B cell (primary cell): ENCODE data around the gene CABLES1. TPM values are rescaled to one million over a fixed set of nuclear protein-coding genes. Genes with fewer than 3 reads are reported as not detected.

Experiments
- ATAC-seq: fragments of 200-7000 bp; cut with Tn5 transposase; one replicate; pipeline ENCODE4 v1.10.0; 2021; ENCODE audit warnings: low read depth, mild to moderate bottlenecking, moderate number of reproducible peaks, moderate library complexity
- CTCF ChIA-PET: fragments of 350-600 bp; sonication (Branson Sonifier 250); formaldehyde crosslinking; loops from one replicate; lab custom pipeline; 2021; ENCODE audit warnings: antibody characterized with exemption, inconsistent platforms; lab: Charles Lee
- POLR2A ChIA-PET: fragments of 350-600 bp; sonication (Branson Sonifier 250); formaldehyde crosslinking; loops from one replicate; lab custom pipeline; 2021; ENCODE audit warnings: antibody characterized with exemption; lab: Charles Lee
- DNase-seq: peaks from one replicate; pipeline ENCODE4 v3.0.0; 2013
- H2AFZ ChIP-seq: 2 replicates; pipeline ENCODE4 v1.6.1; 2012; ENCODE audit warnings: mild to moderate bottlenecking, low read depth, low read length; ENCODE audit not compliant: insufficient read depth, poor library complexity, severe bottlenecking
- H3K27ac ChIP-seq, 2 donors: 1 replicate in 1 of 2; 2 replicates in 1 of 2; pipeline ENCODE4 v1.5.1; 2012 to 2013; ENCODE audit warnings: low read length in 2 of 2, mild to moderate bottlenecking in 2 of 2, moderate library complexity in 1 of 2
- H3K27me3 ChIP-seq, 4 experiments: fragments of 200-600 bp in 1 of 4; sonication (generic) in 1 of 4; replicated peaks in 1 of 4; 1 replicate in 2 of 4; 2 replicates in 2 of 4; pipeline versions ENCODE4 v1.6.1 to v1.7.0; 2013 to 2016; ENCODE audit warnings: low read length in 3 of 4, mild to moderate bottlenecking in 2 of 4, mixed read lengths in 1 of 4, moderate library complexity in 1 of 4; ENCODE audit not compliant: insufficient read depth in 4 of 4, control insufficient read depth in 3 of 4; ENCODE audit errors: control extremely low read depth in 1 of 4
- H3K36me3 ChIP-seq, 2 experiments: replicated peaks in 1 of 2; 1 replicate in 1 of 2; 2 replicates in 1 of 2; pipeline versions ENCODE4 v1.6.1 to v1.7.1; 2013; ENCODE audit warnings: low read length in 1 of 2; ENCODE audit not compliant: insufficient read depth in 2 of 2, control insufficient read depth in 1 of 2; ENCODE audit errors: control extremely low read depth in 1 of 2, extremely low read depth in 1 of 2
- H3K4me1 ChIP-seq, 2 donors: fragments of 200-600 bp in 1 of 2; sonication (generic) in 1 of 2; 1 replicate in 1 of 2; 2 replicates in 1 of 2; pipeline versions ENCODE4 v1.5.1 to v1.6.1; 2013 to 2017; ENCODE audit warnings: low read length in 2 of 2; ENCODE audit not compliant: control insufficient read depth in 2 of 2, insufficient read depth in 2 of 2
- H3K4me2 ChIP-seq: replicated peaks from 2 replicates; pipeline ENCODE3; 2012; ENCODE audit warnings: mild to moderate bottlenecking, low read depth, low read length; ENCODE audit not compliant: poor library complexity, severe bottlenecking
- H3K4me3 ChIP-seq, 5 experiments: fragments of 200-600 bp in 1 of 5; sonication (generic) in 1 of 5; 1 replicate in 3 of 5; 2 replicates in 2 of 5; pipeline versions ENCODE4 v1.5.1 to v1.7.0; 2011 to 2016; ENCODE audit warnings: low read length in 4 of 5, mild to moderate bottlenecking in 4 of 5, low read depth in 2 of 5, control low read depth in 1 of 5, moderate library complexity in 1 of 5; ENCODE audit not compliant: insufficient read depth in 1 of 5; ENCODE audit errors: control extremely low read depth in 1 of 5, extremely low read depth in 1 of 5
- H3K79me2 ChIP-seq: fragments of 200-600 bp; sonication (generic); one replicate; pipeline ENCODE4 v1.6.0; 2016; ENCODE audit warnings: low read length; ENCODE audit not compliant: control insufficient read depth, insufficient read depth
- H3K9ac ChIP-seq: fragments of 200-600 bp; sonication (generic); 2 replicates; pipeline ENCODE4 v1.6.1; 2017; ENCODE audit warnings: mild to moderate bottlenecking, low read length, moderate library complexity
- H3K9me3 ChIP-seq, 3 donors: one replicate each; pipeline versions ENCODE4 v1.6.1 to v1.7.1; 2013; ENCODE audit warnings: low read length in 2 of 3; ENCODE audit not compliant: control insufficient read depth in 2 of 3, insufficient read depth in 1 of 3; ENCODE audit errors: control extremely low read depth in 1 of 3
- H4K20me1 ChIP-seq: 2 replicates; pipeline ENCODE4 v1.6.0; 2012; ENCODE audit warnings: mild to moderate bottlenecking, low read length; ENCODE audit not compliant: insufficient read depth, control insufficient read depth, poor library complexity, severe bottlenecking
- H3K27ac Mint-ChIP-seq: one replicate; pipeline ENCODE4 v1.8.0; 2021; ENCODE audit warnings: mixed read lengths
- H3K27me3 Mint-ChIP-seq: one replicate; pipeline ENCODE4 v1.8.0; 2021; ENCODE audit warnings: mixed read lengths
- H3K4me1 Mint-ChIP-seq: one replicate; pipeline ENCODE4 v1.8.0; 2021; ENCODE audit warnings: mixed read lengths
- H3K4me3 Mint-ChIP-seq: one replicate; pipeline ENCODE4 v1.8.0; 2021; ENCODE audit warnings: mixed read lengths
- H3K9me3 Mint-ChIP-seq: one replicate; pipeline ENCODE4 v1.8.0; 2022; ENCODE audit warnings: mixed read lengths; ENCODE audit not compliant: insufficient read depth
- CTCF ChIP-seq: fragments of 200-600 bp; IDR thresholded peaks from one replicate; pipeline ENCODE4 v1.8.0; 2022; ENCODE audit warnings: antibody characterized with exemption, mild to moderate bottlenecking
- EZH2 ChIP-seq: IDR thresholded peaks from 2 replicates; pipeline ENCODE4 v1.6.1; 2012; ENCODE audit warnings: borderline replicate concordance, low read depth, mild to moderate bottlenecking, moderate library complexity, low read length; ENCODE audit not compliant: insufficient read depth, poor library complexity, severe bottlenecking
- WGBS: methylation state at CpG from one replicate; pipeline ENCODE4 v1.1.5; 2013; ENCODE audit warnings: missing lambda C conversion rate; ENCODE audit not compliant: insufficient coverage; 5-methylcytosine and 5-hydroxymethylcytosine counted together
- intact Hi-C: fragments of 100-400 bp; cut with micrococcal nuclease; formaldehyde crosslinking; loops from one replicate; pipeline ENCODE4 v1.10.0; 2022
- polyA plus RNA-seq: library from polyadenylated mRNA; depleted of rRNA; stranded (reverse); fragments of >200 nt; gene quantifications from 2 replicates; pipeline ENCODE4 v1.2.3, GENCODE V29; 2012
- total RNA-seq, 2 donors: library from RNA; stranded (reverse); fragments of 120-200 nt in 1 of 2; gene quantifications; 1 replicate in 1 of 2; 2 replicates in 1 of 2; pipeline versions ENCODE4 v1.2.3 to v1.2.4, GENCODE V29; 2013 to 2022

The CABLES1 gene
- total and polyA plus RNA-seq, 2 donors (not counting 1 experiment from before 2014, with no cell fraction given), result 0.30 to 56.3 TPM

- WGBS, result 7% methylated on average over 3 of the region's 7 CpGs
- Histone ChIP-seq H2AFZ (no peak overlapping the region), H3K9me3 (peaks cover 0 to 4% (median 0%) of the 10 kb centered on the region in 3 donors), H4K20me1 (no peaks in the 10 kb centered on the region), H3K79me2 (no peaks in the 10 kb centered on the region), H3K4me3 (peak overlapping the region in 1 of 5 experiments; percentile 4), H3K9ac (no peak overlapping the region), H3K27ac (peak overlapping the region; percentile 47 to 61), H3K4me2 (peak overlapping the region; percentile 45), H3K27me3 (peaks cover 0 to 12% (median 0%) of the 10 kb centered on the region in 4 experiments), H3K4me1 (peaks cover 43 to 53% of the 10 kb centered on the region in 2 donors), H3K36me3 (no peaks in the 10 kb centered on the region)
- Mint-ChIP-seq H3K4me1 (peaks cover 85% of the 10 kb centered on the region), H3K9me3 (no peaks in the 10 kb centered on the region), H3K27me3 (no peaks in the 10 kb centered on the region), H3K27ac (peak overlapping the region; percentile 88), H3K4me3 (peak overlapping the region; percentile 83)
- intact Hi-C loops, result loop anchor here (2.0 kb wide), 1 partner anchor 32 kb away; no protein-coding TSS in a partner anchor
- ChIA-PET CTCF (interaction anchor here (0.7 to 4.2 kb wide), 12 partner anchors 9 to 298 kb away, joined by 3 to 20 read pairs (median 4); partner anchors contain the start of gene CABLES1), POLR2A (interaction anchor here (0.6 to 1.5 kb wide), 13 partner anchors 9 to 225 kb away, joined by 3 to 13 read pairs (median 3); no protein-coding TSS in a partner anchor)
- ATAC-seq, result peak; percentile 18
- TF ChIP-seq CTCF (no peak), EZH2 (no peak)
- DNase-seq, result peak; percentile 75
Measured at GRCh38 chr18:23228102-23229061, 93.1 kb downstream of the CABLES1 start.
